GM12878 (cell line): ENCODE data around the gene JTB. TPM values are rescaled to one million over a fixed set of nuclear protein-coding genes. Genes with fewer than 3 reads are reported as not detected.
A peak's percentile ranks its signal among the peaks of the same experiment; 100 is the strongest.

Source experiments
- BACH1 ChIP-seq: fragments of 450-650 bp; IDR thresholded peaks from 2 replicates; pipeline ENCODE4 v1.6.1; 2017; ENCODE audit warnings: mild to moderate bottlenecking, borderline replicate concordance
- CHD4 ChIP-seq: fragments of 200-600 bp; sonication (generic); IDR thresholded peaks from 2 replicates; pipeline ENCODE4 v1.6.1; 2016; ENCODE audit warnings: mild to moderate bottlenecking
- EGR1 ChIP-seq, 2 experiments: IDR thresholded peaks; 1 replicate in 1 of 2; 2 replicates in 1 of 2; pipeline ENCODE4 v1.6.1; 2011 to 2012; ENCODE audit warnings: low read depth in 2 of 2, low read length in 2 of 2, borderline replicate concordance in 1 of 2, mild to moderate bottlenecking in 1 of 2, moderate library complexity in 1 of 2
- EZH2 ChIP-seq: IDR thresholded peaks from 2 replicates; pipeline ENCODE4 v1.6.1; 2012; ENCODE audit warnings: low read depth, mild to moderate bottlenecking, control low read depth, inconsistent platforms, low read length, borderline replicate concordance; ENCODE audit not compliant: control insufficient read depth
- GABPA ChIP-seq: IDR thresholded peaks from 2 replicates; pipeline ENCODE4 v1.6.1; 2014; ENCODE audit warnings: antibody characterized with exemption, low read depth, mild to moderate bottlenecking, inconsistent platforms
- NFIC ChIP-seq: IDR thresholded peaks from 2 replicates; pipeline ENCODE4 v1.6.1; 2012; ENCODE audit warnings: low read depth, mild to moderate bottlenecking, inconsistent platforms, low read length, moderate library complexity
- SREBF2 ChIP-seq: IDR thresholded peaks from 2 replicates; pipeline ENCODE4 v1.6.1; 2012; ENCODE audit warnings: mild to moderate bottlenecking, low read length
- polyA plus RNA-seq, 11 experiments: library from polyadenylated mRNA; depleted of rRNA in 4 of 11; unstranded in 6 of 11; stranded (reverse) in 5 of 11; fragments of >200 nt; fragmentation: Nextera tagmentation in 4 of 11; fragmentation: Illumina TruSeq in 1 of 11; extraction: Ambion mirVana in 4 of 11; extraction: Trizol in 1 of 11; gene quantifications; 1 replicate in 1 of 11; 2 replicates in 10 of 11; pipeline versions ENCODE4 v1.2.1 to v1.2.3, GENCODE V29; 2011 to 2016; ENCODE audit warnings: inconsistent platforms in 2 of 11, missing spikeins in 2 of 11, low read depth in 1 of 11
- total RNA-seq, 4 experiments: library from RNA; depleted of rRNA in 3 of 4; stranded (reverse); fragments of >200 nt in 3 of 4; fragmentation: Illumina TruSeq in 1 of 4; extraction: Trizol in 1 of 4; gene quantifications; 2 replicates each; pipeline versions ENCODE4 v1.2.1 to v1.2.3, GENCODE V29; 2013 to 2021
- TF ChIP-seq, protein P1 (sequence below): IDR thresholded peaks from 2 replicates; pipeline ENCODE4 v1.6.1; 2012; ENCODE audit warnings: mild to moderate bottlenecking, low read depth, low read length
- TF ChIP-seq, protein P2 (sequence below): IDR thresholded peaks from 2 replicates; pipeline ENCODE4 v1.6.1; 2012; ENCODE audit warnings: improper control_type of control experiment, low read depth, low read length; ENCODE audit not compliant: insufficient replicate concordance
- TF ChIP-seq, protein P3 (sequence below): fragments of 450-650 bp; IDR thresholded peaks from 2 replicates; pipeline ENCODE4 v1.6.1; 2017; ENCODE audit warnings: mild to moderate bottlenecking, moderate library complexity
- TF ChIP-seq, protein P4 (sequence below): fragments of 150-350 bp; IDR thresholded peaks from 2 replicates; pipeline ENCODE4 v1.6.1; 2016; ENCODE audit warnings: low read depth, low read length

Gene JTB
- total and polyA plus RNA-seq, 10 of the 15 experiments (the other 5 are each of a cell fraction or from before 2014, with no cell fraction given): 25.0 to 298 (median 155) TPM

DNA sequence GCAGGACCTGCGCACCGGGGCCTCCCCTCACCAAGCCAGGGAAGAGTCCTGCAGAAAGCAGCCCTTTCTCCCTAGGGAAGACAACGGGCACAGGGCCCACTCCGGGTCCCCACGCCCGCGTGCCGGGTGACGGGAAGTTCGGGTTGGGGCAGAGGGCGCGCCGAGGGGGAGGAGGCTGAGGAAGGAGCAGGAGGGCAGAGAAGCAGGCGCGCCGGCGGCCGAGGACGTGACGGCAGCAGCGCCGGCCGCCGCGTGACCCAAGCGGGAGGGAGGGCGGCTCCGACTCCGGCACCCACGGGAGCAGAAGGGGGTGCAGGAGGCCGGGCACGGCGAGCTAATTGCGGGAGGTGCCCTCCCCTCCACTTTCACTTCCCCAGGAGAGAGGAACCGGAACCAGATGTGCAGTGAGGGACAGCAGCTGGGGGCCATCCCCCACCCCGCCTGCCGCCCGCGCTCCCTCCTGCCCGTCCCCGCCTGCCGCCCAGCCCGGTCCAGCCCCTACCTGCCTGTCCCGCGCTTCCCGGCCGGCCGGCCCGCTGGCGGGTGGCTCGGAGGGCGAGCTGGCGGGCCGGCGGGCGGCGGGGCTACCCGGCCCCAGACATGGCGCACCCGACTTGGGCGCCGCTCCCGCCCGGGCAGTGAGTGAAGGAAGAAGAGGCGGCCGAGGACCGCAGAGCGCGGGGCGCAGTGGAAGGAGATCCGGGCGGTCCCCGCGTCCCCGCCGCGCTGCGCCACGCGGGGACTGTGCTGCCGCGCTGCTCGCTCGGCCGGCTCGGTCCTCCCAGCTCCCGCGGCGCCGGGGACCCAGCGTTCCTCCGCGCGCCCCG is 31.5 kb downstream of the JTB start (continued):
- TF ChIP-seq NFIC (no peak), SREBF2 (no peak), BACH1 (peak; percentile 84), GABPA (peak; percentile 78; the same call in 1 of the 2 replicates), EZH2 (no peak), EGR1 (IDR thresholded peaks at IDR 0.05; ENCODE audit: borderline replicate concordance in 1 of 2, low read depth in 2 of 2, low read length in 2 of 2) (peak in 1 of 2 experiments; percentile 85; a peak in 2 of 3 replicates), CHD4 (no peak)
- TF ChIP-seq, protein P1, sequence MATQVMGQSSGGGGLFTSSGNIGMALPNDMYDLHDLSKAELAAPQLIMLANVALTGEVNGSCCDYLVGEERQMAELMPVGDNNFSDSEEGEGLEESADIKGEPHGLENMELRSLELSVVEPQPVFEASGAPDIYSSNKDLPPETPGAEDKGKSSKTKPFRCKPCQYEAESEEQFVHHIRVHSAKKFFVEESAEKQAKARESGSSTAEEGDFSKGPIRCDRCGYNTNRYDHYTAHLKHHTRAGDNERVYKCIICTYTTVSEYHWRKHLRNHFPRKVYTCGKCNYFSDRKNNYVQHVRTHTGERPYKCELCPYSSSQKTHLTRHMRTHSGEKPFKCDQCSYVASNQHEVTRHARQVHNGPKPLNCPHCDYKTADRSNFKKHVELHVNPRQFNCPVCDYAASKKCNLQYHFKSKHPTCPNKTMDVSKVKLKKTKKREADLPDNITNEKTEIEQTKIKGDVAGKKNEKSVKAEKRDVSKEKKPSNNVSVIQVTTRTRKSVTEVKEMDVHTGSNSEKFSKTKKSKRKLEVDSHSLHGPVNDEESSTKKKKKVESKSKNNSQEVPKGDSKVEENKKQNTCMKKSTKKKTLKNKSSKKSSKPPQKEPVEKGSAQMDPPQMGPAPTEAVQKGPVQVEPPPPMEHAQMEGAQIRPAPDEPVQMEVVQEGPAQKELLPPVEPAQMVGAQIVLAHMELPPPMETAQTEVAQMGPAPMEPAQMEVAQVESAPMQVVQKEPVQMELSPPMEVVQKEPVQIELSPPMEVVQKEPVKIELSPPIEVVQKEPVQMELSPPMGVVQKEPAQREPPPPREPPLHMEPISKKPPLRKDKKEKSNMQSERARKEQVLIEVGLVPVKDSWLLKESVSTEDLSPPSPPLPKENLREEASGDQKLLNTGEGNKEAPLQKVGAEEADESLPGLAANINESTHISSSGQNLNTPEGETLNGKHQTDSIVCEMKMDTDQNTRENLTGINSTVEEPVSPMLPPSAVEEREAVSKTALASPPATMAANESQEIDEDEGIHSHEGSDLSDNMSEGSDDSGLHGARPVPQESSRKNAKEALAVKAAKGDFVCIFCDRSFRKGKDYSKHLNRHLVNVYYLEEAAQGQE: 0 out of 2 replicates have a peak, but pooled peaks have one; percentile 35
- TF ChIP-seq, protein P2, sequence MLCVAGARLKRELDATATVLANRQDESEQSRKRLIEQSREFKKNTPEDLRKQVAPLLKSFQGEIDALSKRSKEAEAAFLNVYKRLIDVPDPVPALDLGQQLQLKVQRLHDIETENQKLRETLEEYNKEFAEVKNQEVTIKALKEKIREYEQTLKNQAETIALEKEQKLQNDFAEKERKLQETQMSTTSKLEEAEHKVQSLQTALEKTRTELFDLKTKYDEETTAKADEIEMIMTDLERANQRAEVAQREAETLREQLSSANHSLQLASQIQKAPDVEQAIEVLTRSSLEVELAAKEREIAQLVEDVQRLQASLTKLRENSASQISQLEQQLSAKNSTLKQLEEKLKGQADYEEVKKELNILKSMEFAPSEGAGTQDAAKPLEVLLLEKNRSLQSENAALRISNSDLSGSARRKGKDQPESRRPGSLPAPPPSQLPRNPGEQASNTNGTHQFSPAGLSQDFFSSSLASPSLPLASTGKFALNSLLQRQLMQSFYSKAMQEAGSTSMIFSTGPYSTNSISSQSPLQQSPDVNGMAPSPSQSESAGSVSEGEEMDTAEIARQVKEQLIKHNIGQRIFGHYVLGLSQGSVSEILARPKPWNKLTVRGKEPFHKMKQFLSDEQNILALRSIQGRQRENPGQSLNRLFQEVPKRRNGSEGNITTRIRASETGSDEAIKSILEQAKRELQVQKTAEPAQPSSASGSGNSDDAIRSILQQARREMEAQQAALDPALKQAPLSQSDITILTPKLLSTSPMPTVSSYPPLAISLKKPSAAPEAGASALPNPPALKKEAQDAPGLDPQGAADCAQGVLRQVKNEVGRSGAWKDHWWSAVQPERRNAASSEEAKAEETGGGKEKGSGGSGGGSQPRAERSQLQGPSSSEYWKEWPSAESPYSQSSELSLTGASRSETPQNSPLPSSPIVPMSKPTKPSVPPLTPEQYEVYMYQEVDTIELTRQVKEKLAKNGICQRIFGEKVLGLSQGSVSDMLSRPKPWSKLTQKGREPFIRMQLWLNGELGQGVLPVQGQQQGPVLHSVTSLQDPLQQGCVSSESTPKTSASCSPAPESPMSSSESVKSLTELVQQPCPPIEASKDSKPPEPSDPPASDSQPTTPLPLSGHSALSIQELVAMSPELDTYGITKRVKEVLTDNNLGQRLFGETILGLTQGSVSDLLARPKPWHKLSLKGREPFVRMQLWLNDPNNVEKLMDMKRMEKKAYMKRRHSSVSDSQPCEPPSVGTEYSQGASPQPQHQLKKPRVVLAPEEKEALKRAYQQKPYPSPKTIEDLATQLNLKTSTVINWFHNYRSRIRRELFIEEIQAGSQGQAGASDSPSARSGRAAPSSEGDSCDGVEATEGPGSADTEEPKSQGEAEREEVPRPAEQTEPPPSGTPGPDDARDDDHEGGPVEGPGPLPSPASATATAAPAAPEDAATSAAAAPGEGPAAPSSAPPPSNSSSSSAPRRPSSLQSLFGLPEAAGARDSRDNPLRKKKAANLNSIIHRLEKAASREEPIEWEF: peak; percentile 53
- TF ChIP-seq, protein P3, sequence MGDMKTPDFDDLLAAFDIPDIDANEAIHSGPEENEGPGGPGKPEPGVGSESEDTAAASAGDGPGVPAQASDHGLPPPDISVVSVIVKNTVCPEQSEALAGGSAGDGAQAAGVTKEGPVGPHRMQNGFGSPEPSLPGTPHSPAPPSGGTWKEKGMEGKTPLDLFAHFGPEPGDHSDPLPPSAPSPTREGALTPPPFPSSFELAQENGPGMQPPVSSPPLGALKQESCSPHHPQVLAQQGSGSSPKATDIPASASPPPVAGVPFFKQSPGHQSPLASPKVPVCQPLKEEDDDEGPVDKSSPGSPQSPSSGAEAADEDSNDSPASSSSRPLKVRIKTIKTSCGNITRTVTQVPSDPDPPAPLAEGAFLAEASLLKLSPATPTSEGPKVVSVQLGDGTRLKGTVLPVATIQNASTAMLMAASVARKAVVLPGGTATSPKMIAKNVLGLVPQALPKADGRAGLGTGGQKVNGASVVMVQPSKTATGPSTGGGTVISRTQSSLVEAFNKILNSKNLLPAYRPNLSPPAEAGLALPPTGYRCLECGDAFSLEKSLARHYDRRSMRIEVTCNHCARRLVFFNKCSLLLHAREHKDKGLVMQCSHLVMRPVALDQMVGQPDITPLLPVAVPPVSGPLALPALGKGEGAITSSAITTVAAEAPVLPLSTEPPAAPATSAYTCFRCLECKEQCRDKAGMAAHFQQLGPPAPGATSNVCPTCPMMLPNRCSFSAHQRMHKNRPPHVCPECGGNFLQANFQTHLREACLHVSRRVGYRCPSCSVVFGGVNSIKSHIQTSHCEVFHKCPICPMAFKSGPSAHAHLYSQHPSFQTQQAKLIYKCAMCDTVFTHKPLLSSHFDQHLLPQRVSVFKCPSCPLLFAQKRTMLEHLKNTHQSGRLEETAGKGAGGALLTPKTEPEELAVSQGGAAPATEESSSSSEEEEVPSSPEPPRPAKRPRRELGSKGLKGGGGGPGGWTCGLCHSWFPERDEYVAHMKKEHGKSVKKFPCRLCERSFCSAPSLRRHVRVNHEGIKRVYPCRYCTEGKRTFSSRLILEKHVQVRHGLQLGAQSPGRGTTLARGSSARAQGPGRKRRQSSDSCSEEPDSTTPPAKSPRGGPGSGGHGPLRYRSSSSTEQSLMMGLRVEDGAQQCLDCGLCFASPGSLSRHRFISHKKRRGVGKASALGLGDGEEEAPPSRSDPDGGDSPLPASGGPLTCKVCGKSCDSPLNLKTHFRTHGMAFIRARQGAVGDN: no peak; the same call in 1 of the 2 replicates
- TF ChIP-seq, protein P4, sequence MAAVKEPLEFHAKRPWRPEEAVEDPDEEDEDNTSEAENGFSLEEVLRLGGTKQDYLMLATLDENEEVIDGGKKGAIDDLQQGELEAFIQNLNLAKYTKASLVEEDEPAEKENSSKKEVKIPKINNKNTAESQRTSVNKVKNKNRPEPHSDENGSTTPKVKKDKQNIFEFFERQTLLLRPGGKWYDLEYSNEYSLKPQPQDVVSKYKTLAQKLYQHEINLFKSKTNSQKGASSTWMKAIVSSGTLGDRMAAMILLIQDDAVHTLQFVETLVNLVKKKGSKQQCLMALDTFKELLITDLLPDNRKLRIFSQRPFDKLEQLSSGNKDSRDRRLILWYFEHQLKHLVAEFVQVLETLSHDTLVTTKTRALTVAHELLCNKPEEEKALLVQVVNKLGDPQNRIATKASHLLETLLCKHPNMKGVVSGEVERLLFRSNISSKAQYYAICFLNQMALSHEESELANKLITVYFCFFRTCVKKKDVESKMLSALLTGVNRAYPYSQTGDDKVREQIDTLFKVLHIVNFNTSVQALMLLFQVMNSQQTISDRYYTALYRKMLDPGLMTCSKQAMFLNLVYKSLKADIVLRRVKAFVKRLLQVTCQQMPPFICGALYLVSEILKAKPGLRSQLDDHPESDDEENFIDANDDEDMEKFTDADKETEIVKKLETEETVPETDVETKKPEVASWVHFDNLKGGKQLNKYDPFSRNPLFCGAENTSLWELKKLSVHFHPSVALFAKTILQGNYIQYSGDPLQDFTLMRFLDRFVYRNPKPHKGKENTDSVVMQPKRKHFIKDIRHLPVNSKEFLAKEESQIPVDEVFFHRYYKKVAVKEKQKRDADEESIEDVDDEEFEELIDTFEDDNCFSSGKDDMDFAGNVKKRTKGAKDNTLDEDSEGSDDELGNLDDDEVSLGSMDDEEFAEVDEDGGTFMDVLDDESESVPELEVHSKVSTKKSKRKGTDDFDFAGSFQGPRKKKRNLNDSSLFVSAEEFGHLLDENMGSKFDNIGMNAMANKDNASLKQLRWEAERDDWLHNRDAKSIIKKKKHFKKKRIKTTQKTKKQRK: no peak
